IMR-90 (cell line): ENCODE data around the gene CADM1. TPM values are rescaled to one million over a fixed set of nuclear protein-coding genes. Genes with fewer than 3 reads are reported as not detected.

Source experiments
- ATAC-seq: fragments of 200-7000 bp; cut with Tn5 transposase; 2 replicates; pipeline ENCODE4 v1.9.1; 2020; ENCODE audit warnings: low read depth, mild to moderate bottlenecking, moderate library complexity
- BruUV-seq: library from RNA; stranded (reverse); fragments of 400-500 nt; replicated peaks from 2 replicates; lab custom pipeline; 2021; lab: Mats Ljungman, UMichigan
- CTCF ChIA-PET: fragments of 300-600 bp; formaldehyde crosslinking; extraction: SDS; loops from one replicate; lab custom pipeline; 2021; ENCODE audit warnings: antibody characterized with exemption; lab: Yijun Ruan, JAX
- POLR2A ChIA-PET: fragments of 300-600 bp; sonication (Branson Sonifier 250); formaldehyde crosslinking; loops from one replicate; lab custom pipeline; 2022; ENCODE audit warnings: antibody characterized with exemption; ENCODE audit not compliant: unreplicated experiment; lab: Charles Lee
- DNase-seq: peaks from one replicate; pipeline ENCODE4 v3.0.0; 2013
- H2AFZ ChIP-seq: replicated peaks from 2 replicates; pipeline ENCODE3; 2013; ENCODE audit warnings: low read length, mild to moderate bottlenecking; ENCODE audit not compliant: poor library complexity
- H2AK5ac ChIP-seq: 2 replicates; pipeline ENCODE4 v1.6.1; 2013; ENCODE audit warnings: low read depth, low read length, inconsistent platforms
- H2AK9ac ChIP-seq: replicated peaks from 2 replicates; pipeline ENCODE3; 2013; ENCODE audit warnings: mild to moderate bottlenecking, low read depth, low read length, moderate library complexity; ENCODE audit not compliant: poor library complexity
- H2BK120ac ChIP-seq: 2 replicates; pipeline ENCODE4 v1.6.1; 2013; ENCODE audit warnings: low read depth, low read length, inconsistent platforms
- H2BK15ac ChIP-seq: 3 replicates; pipeline ENCODE4 v1.6.1; 2013; ENCODE audit warnings: low read depth, low read length, inconsistent platforms
- H2BK20ac ChIP-seq: 2 replicates; pipeline ENCODE4 v1.6.1; 2013; ENCODE audit warnings: low read depth, mild to moderate bottlenecking, inconsistent platforms, low read length, moderate library complexity
- H2BK5ac ChIP-seq: 2 replicates; pipeline ENCODE4 v1.6.1; 2013; ENCODE audit warnings: mild to moderate bottlenecking, low read depth, low read length, inconsistent platforms; ENCODE audit not compliant: poor library complexity, severe bottlenecking
- H3K14ac ChIP-seq: replicated peaks from 2 replicates; pipeline ENCODE4 v1.6.1; 2013; ENCODE audit warnings: low read depth, low read length, inconsistent platforms
- H3K18ac ChIP-seq: 2 replicates; pipeline ENCODE4 v1.6.1; 2013; ENCODE audit warnings: low read depth, low read length, control low read depth
- H3K23ac ChIP-seq: 2 replicates; pipeline ENCODE4 v1.6.1; 2013; ENCODE audit warnings: low read depth, low read length, inconsistent platforms
- H3K27ac ChIP-seq: 2 replicates; pipeline ENCODE4 v1.5.1; 2013; ENCODE audit warnings: mild to moderate bottlenecking, control low read depth, low read length; ENCODE audit not compliant: insufficient read depth
- H3K27me3 ChIP-seq: 2 replicates; pipeline ENCODE4 v1.6.1; 2013; ENCODE audit warnings: low read length; ENCODE audit not compliant: control insufficient read depth, insufficient read depth
- H3K36me3 ChIP-seq: 2 replicates; pipeline ENCODE4 v1.6.1; 2013; ENCODE audit warnings: low read length, mixed read lengths; ENCODE audit not compliant: control insufficient read depth, insufficient read depth
- H3K4ac ChIP-seq: 2 replicates; pipeline ENCODE4 v1.6.1; 2013; ENCODE audit warnings: low read depth, low read length, inconsistent platforms
- H3K4me1 ChIP-seq: 2 replicates; pipeline ENCODE4 v1.6.1; 2013; ENCODE audit warnings: low read length, mixed read lengths; ENCODE audit not compliant: control insufficient read depth, insufficient read depth
- H3K4me2 ChIP-seq: 2 replicates; pipeline ENCODE4 v1.6.1; 2013; ENCODE audit warnings: low read depth, mild to moderate bottlenecking, control low read depth, low read length, moderate library complexity
- H3K4me3 ChIP-seq: 2 replicates; pipeline ENCODE4 v1.5.1; 2013; ENCODE audit warnings: low read depth, mild to moderate bottlenecking, control low read depth, low read length, moderate library complexity; ENCODE audit not compliant: insufficient read depth
- H3K56ac ChIP-seq: 2 replicates; pipeline ENCODE4 v1.6.1; 2013; ENCODE audit warnings: low read length, inconsistent platforms; ENCODE audit not compliant: insufficient read depth; ENCODE audit errors: extremely low read depth
- H3K79me1 ChIP-seq, 2 experiments: 2 replicates each; pipeline ENCODE4 v1.6.1; 2013; ENCODE audit warnings: low read length in 2 of 2, inconsistent platforms in 1 of 2, low read depth in 1 of 2
- H3K9ac ChIP-seq: 2 replicates; pipeline ENCODE4 v1.6.1; 2013; ENCODE audit warnings: low read depth, low read length, control low read depth
- H3K9me1 ChIP-seq: 2 replicates; pipeline ENCODE4 v1.6.1; 2013; ENCODE audit warnings: low read length, inconsistent platforms; ENCODE audit not compliant: insufficient read depth
- H3K9me3 ChIP-seq: 2 replicates; pipeline ENCODE4 v1.6.1; 2013; ENCODE audit warnings: low read length; ENCODE audit not compliant: control insufficient read depth, insufficient read depth
- H4K20me1 ChIP-seq: 2 replicates; pipeline ENCODE4 v1.6.1; 2013; ENCODE audit warnings: low read length, inconsistent platforms; ENCODE audit not compliant: insufficient read depth
- H4K5ac ChIP-seq: 2 replicates; pipeline ENCODE4 v1.6.1; 2013; ENCODE audit warnings: mild to moderate bottlenecking, low read depth, low read length, control low read depth
- H4K8ac ChIP-seq, 2 experiments: 2 replicates each; pipeline ENCODE4 v1.6.1; 2013; ENCODE audit warnings: low read depth in 2 of 2, low read length in 2 of 2, control low read depth in 1 of 2, inconsistent platforms in 1 of 2
- H4K91ac ChIP-seq: 2 replicates; pipeline ENCODE4 v1.6.1; 2013; ENCODE audit warnings: low read depth, low read length, inconsistent platforms; ENCODE audit not compliant: insufficient read depth
- CEBPB ChIP-seq: IDR thresholded peaks from 2 replicates; pipeline ENCODE4 v1.6.1; 2012; ENCODE audit warnings: low read depth, low read length, improper control_type of control experiment
- CHD1 ChIP-seq: IDR thresholded peaks from 2 replicates; pipeline ENCODE4 v1.6.1; 2012; ENCODE audit warnings: low read depth, low read length, improper control_type of control experiment
- MAFK ChIP-seq: IDR thresholded peaks from 2 replicates; pipeline ENCODE4 v1.6.1; 2012; ENCODE audit warnings: low read depth, low read length, improper control_type of control experiment
- MXI1 ChIP-seq: IDR thresholded peaks from 2 replicates; pipeline ENCODE4 v1.6.1; 2012; ENCODE audit warnings: low read depth, mild to moderate bottlenecking, low read length, moderate library complexity, borderline replicate concordance
- POLR2A ChIP-seq: IDR thresholded peaks from 2 replicates; pipeline ENCODE4 v1.6.1; 2012; ENCODE audit warnings: mild to moderate bottlenecking, low read depth, low read length
- RAD21 ChIP-seq: IDR thresholded peaks from 2 replicates; pipeline ENCODE4 v1.6.1; 2012; ENCODE audit warnings: low read length, improper control_type of control experiment
- RFX5 ChIP-seq: IDR thresholded peaks from 2 replicates; pipeline ENCODE4 v1.8.0; 2012; ENCODE audit warnings: low read depth, mild to moderate bottlenecking, low read length, moderate library complexity
- SMC3 ChIP-seq: fragments of 150-350 bp; IDR thresholded peaks from 2 replicates; pipeline ENCODE4 v1.6.1; 2016; ENCODE audit warnings: low read depth, mild to moderate bottlenecking, antibody characterized with exemption, low read length, moderate library complexity
- WGBS, 2 experiments: methylation state at CpG; one replicate each; pipeline versions ENCODE4 v1.1.5 to v1.1.7; 2013; ENCODE audit warnings: missing lambda C conversion rate in 2 of 2; ENCODE audit not compliant: insufficient read length in 1 of 2; ENCODE audit errors: extremely low coverage in 2 of 2; 5-methylcytosine and 5-hydroxymethylcytosine counted together
- dilution Hi-C: fragments of 300-500 bp; cut with HindIII; formaldehyde crosslinking; loops from one replicate; pipeline ENCODE4 v1.14.3; 2018; ENCODE audit warnings: low sequenced_read_pairs; ENCODE audit not compliant: unreplicated experiment
- in situ Hi-C: fragments of 300-500 bp; cut with MboI; formaldehyde crosslinking; loops from 3 replicates; pipeline ENCODE4 v1.14.3; 2019; ENCODE audit warnings: low sequenced_read_pairs, inconsistent platforms, mixed read lengths
- intact Hi-C: fragments of 100-400 bp; cut with micrococcal nuclease; formaldehyde crosslinking; loops from 2 replicates; pipeline ENCODE4 v1.10.0; 2022
- polyA plus RNA-seq, 3 experiments: library from polyadenylated mRNA; depleted of rRNA; stranded (reverse); fragments of >200 nt; gene quantifications; 2 replicates each; pipeline ENCODE4 v1.2.3, GENCODE V29; 2012; ENCODE audit warnings: low replicate concordance in 1 of 3
- total RNA-seq: library from RNA; depleted of rRNA; stranded (reverse); fragments of >200 nt; gene quantifications from 2 replicates; pipeline ENCODE4 v1.2.3, GENCODE V29; 2012

The CADM1 gene
- total and polyA plus RNA-seq, 2 of the 4 experiments (the other 2 are of a cell fraction): 28.8 to 77.1 TPM

GRCh38 chr11:115306689-115307088, 197.5 kb downstream of the CADM1 start:
- WGBS, 2 experiments: no CpG with 5 or more reads among the region's 1 CpG
- in situ Hi-C loops: no loop called here
- Histone ChIP-seq H2BK5ac (no peak overlapping the region), H2AK5ac (no peak overlapping the region), H2BK120ac (no peak overlapping the region), H3K4me3 (no peak overlapping the region), H3K79me1 (no peaks in the 10 kb centered on the region; a peak in 1 of 4 replicates), H3K9me1 (no peaks in the 10 kb centered on the region), H2BK15ac (no peak overlapping the region), H3K14ac (no peak overlapping the region), H3K4me2 (no peak overlapping the region), H4K8ac (no peak overlapping the region), H4K91ac (no peak overlapping the region), H2BK20ac (no peak overlapping the region), H4K5ac (no peak overlapping the region), H3K18ac (no peak overlapping the region), H3K56ac (no peak overlapping the region), H3K9me3 (no peaks in the 10 kb centered on the region), H3K4ac (no peak overlapping the region), H4K20me1 (no peaks in the 10 kb centered on the region), H2AK9ac (no peak overlapping the region), H3K23ac (no peak overlapping the region), H3K27ac (no peak overlapping the region), H3K4me1 (no peaks in the 10 kb centered on the region), H3K36me3 (no peaks in the 10 kb centered on the region), H2AFZ (no peak overlapping the region), H3K27me3 (no peaks in the 10 kb centered on the region), H3K9ac (no peak overlapping the region)
- ATAC-seq (no peak), DNase-seq (no peak)
- dilution Hi-C loops: no loop called here
- intact Hi-C loops: no loop called here
- ChIA-PET POLR2A (no interaction called here), CTCF (no interaction called here)
- BruUV-seq: no TSS peak
- TF ChIP-seq RFX5 (no peak), CEBPB (no peak), CHD1 (no peak), MAFK (no peak), POLR2A (no peak), RAD21 (no peak), MXI1 (no peak), SMC3 (no peak)
